Skeletal muscle satellite cell (primary cell): Measurements from ENCODE around the gene PANK4.

Experiments used
- H3K27me3 ChIP-seq: 2 replicates; pipeline ENCODE4 v1.7.0; 2013; ENCODE audit warnings: low read length; ENCODE audit not compliant: control insufficient read depth, insufficient read depth
- H3K36me3 ChIP-seq: 2 replicates; pipeline ENCODE4 v1.7.0; 2013; ENCODE audit warnings: mild to moderate bottlenecking, control low read depth, low read length; ENCODE audit not compliant: insufficient read depth
- H3K4me1 ChIP-seq: 2 replicates; pipeline ENCODE4 v1.7.0; 2013; ENCODE audit warnings: low read length; ENCODE audit not compliant: control insufficient read depth, insufficient read depth
- H3K4me2 ChIP-seq: 2 replicates; pipeline ENCODE4 v1.7.0; 2013; ENCODE audit warnings: mild to moderate bottlenecking, low read length
- H3K4me3 ChIP-seq: 2 replicates; pipeline ENCODE4 v1.7.0; 2013; ENCODE audit warnings: low read length
- H3K9ac ChIP-seq: 2 replicates; pipeline ENCODE4 v1.7.0; 2013; ENCODE audit warnings: mild to moderate bottlenecking, low read depth, low read length, moderate library complexity
- H3K9me3 ChIP-seq: replicated peaks from 2 replicates; pipeline ENCODE4 v1.7.0; 2013; ENCODE audit warnings: mild to moderate bottlenecking, control low read depth, low read length

The PANK4 gene

DNA sequence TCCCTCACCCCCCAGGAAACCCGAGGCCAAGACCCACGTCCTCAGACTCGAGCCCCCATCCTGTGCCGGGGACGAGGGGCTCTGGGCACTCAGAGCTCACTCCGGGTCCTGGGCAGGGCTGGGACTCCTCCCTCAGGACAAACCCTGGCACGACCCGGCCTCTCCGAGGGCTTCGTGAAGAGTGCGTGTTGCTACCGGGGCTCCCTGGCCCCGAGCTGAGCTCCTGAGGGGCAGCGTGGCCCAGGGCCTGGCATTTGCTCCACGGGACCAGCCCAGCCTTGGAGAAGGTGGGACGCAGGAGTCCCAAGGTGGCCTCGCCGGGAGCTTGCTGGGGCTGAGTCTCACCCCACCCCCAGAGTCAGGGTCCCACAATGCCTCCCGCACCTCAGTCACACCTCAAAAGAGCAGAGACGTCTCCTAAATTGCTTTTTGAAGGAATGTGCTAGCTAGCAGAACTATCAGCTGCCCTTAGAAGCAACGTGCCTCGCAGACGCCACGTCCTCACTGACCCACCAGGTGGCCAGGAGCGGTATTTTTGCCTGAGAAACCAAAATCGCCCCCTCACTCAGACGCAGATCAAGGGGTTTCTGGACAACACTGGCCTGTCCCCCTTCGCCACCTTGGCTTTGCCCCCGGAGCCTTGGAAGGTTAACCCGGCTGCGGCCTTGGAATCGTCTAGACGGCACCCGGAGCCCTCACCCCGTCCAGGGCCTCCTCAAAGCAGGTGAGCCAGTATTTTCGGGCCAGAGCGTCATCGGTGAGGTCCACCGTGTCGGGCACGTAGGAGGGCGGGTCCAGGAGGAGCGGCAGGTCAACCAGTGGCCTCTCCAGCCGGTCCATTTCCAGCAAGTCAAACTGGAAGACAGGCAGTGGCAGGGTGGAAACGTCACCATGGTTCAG, 11.3 kb downstream of the PANK4 start:
- Histone ChIP-seq H3K36me3 (peaks cover 65% of the 10 kb centered on the region), H3K9ac (no peak overlapping the region), H3K4me3 (no peak overlapping the region), H3K27me3 (no peaks in the 10 kb centered on the region), H3K9me3 (no peaks in the 10 kb centered on the region), H3K4me1 (no peaks in the 10 kb centered on the region), H3K4me2 (no peak overlapping the region)

DNA sequence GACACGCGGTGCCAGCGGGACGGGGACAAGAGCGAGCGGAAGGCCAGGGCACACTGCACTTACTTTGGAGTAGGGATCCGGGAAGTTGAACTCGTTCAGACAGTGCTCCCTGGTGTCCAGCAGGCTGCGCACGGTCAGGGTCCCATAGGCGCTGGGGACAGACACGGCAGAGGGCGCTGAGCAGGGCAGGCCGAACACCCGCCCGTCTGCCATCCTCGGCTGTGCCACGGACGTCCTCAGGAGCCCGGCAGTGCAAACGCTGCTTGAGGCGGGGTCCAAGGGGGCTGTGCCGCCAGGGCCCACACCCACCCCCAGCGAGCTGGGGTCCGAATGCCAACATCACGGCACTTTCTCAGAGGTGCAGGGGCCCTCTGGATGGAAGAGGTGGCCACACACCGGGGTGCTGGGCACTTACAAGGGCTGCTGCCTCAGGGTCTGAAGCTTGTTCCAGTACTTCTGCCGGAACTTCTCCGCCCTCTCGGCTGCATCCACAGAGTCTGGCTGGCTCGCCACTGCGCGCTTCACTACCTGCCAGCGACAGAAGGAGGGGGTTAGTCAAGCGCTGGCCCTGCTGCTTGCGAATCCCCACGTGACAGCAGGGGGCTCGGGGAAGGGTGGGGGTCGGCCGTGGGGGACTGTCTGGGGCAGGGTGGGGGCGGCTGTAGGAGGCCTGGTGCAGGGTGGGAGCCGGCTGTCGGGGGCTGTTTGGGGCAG, 12.3 kb downstream of the PANK4 start:
- no peak overlapping the region for H3K4me3 ChIP-seq
- H3K27me3 ChIP-seq: no peaks in the 10 kb centered on the region
- H3K36me3 ChIP-seq: peaks cover 66% of the 10 kb centered on the region
- no peaks in the 10 kb centered on the region for H3K4me1 ChIP-seq
- no peaks in the 10 kb centered on the region for H3K9me3 ChIP-seq
- H3K4me2 ChIP-seq: no peak overlapping the region
- H3K9ac ChIP-seq: no peak overlapping the region

DNA sequence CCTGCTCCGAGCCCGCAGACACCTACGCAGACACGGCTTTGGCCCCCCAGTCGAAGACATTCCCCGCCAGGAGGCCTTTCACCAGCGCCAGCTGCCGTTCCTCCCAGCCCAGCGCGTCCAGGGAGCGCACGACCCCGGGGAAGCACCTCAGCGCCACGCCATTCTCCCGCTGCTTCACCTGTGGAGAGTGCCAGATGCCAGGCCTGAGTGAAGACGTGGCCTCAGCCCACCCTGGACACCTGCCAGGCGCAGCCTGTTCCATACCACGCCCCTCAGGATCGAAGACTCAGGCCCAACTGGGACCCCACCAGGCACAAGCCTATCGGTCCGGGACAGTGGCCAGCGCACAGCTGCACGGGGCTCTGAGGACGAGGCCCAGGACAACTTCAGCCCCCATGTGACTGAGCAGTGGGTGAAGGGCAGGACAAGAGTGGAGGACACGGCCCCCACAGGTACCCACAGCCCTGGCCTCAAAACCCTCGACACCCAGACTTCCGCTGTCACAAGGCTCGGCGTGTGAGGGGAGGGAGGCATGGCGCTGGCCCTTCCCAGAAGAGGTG, 13.5 kb downstream of the PANK4 start:
- Histone ChIP-seq H3K4me2 (no peak overlapping the region), H3K9me3 (no peaks in the 10 kb centered on the region), H3K27me3 (no peaks in the 10 kb centered on the region), H3K4me3 (no peak overlapping the region), H3K36me3 (peaks cover 61% of the 10 kb centered on the region), H3K9ac (no peak overlapping the region), H3K4me1 (no peaks in the 10 kb centered on the region)

DNA sequence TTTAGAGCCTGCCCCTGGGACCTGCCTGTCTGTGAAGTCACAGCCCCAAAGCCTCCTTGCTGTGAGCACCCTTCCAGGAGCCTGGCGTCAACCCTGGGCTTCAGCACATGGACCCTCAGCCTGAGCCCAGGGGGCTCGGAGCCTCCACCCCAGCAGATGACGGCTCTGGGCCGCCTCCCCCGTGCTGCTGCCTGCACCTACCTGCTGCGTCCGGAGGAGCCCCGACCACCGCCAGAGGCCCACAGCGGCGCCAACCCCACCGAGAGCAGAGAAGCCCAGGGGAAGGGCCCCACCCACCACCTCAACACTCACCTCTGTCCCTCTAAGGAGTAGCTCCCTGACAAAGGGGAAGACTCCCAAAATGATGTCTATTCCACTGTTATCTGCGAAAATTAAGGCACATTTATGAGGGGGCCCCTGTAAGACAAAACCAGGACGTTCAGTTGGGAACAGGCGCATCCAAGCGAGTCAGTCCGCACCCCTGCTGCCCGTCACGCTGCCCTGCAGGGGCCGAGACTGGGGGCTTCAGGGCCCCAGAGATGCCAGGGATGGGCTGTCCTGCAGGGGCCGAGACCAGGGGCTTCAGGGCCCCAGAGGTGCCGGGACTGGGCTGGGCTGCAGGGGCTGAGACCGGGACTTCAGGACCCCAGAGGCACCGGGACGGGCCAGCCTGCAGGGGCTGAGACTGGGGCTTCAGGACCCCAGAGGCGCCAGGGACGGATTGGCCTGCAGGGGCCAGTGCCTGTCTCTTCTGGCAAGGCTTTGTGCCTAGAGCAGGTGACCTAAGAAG, 15.8 kb downstream of the PANK4 start:
- Histone ChIP-seq H3K9ac (no peak overlapping the region), H3K36me3 (peaks cover 48% of the 10 kb centered on the region), H3K4me3 (no peak overlapping the region), H3K4me1 (peaks cover 12% of the 10 kb centered on the region), H3K9me3 (no peaks in the 10 kb centered on the region), H3K4me2 (no peak overlapping the region), H3K27me3 (no peaks in the 10 kb centered on the region)

DNA sequence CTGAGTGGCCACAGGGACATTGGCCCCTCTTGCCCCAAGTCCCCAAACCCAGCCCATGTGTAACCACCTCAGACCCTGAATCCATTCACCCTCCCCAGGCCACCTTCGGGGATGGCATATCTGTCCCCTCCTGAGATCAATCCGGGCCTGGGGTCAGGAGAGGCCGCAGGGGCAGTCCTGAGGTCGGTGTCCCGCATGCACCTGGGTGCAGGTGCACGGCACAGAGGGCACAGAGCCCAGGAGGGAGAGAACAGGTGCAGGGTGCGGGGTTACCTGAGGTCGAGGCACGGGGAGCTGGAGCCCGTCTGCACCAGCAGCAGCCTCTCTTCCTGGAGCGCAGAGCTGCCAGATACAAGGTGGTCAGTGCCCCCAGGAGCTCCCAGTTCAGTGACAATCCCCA, 16.8 kb downstream of the PANK4 start:
- H3K4me1 ChIP-seq: peaks cover 16% of the 10 kb centered on the region
- no peak overlapping the region for H3K4me2 ChIP-seq
- H3K9ac ChIP-seq: no peak overlapping the region
- no peaks in the 10 kb centered on the region for H3K9me3 ChIP-seq
- H3K27me3 ChIP-seq: peaks cover 3% of the 10 kb centered on the region
- H3K4me3 ChIP-seq: no peak overlapping the region
- peaks cover 48% of the 10 kb centered on the region for H3K36me3 ChIP-seq

DNA sequence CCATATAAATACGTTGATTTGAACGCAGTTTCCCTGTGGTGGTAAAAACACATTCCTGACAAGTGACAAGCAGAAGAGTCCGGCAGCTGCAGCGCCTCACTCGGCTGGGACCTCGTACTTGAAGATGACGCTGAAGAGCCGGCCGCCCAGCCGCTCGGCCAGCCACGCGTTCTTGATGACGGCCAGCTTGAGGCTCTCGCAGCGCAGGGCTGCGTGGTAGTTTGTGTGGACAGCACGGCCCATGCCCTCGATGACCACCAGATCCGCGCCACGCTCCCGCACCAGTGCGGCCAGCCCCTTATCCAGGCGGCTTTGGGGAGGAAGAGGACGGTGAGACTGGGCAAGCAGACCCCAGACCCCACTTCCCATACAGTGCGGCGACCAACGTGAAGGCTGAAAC, 17.6 kb downstream of the PANK4 start:
- Histone ChIP-seq H3K4me2 (no peak overlapping the region), H3K27me3 (peaks cover 11% of the 10 kb centered on the region), H3K9ac (no peak overlapping the region), H3K4me3 (no peak overlapping the region), H3K36me3 (peaks cover 42% of the 10 kb centered on the region), H3K4me1 (peaks cover 21% of the 10 kb centered on the region), H3K9me3 (no peaks in the 10 kb centered on the region)

DNA sequence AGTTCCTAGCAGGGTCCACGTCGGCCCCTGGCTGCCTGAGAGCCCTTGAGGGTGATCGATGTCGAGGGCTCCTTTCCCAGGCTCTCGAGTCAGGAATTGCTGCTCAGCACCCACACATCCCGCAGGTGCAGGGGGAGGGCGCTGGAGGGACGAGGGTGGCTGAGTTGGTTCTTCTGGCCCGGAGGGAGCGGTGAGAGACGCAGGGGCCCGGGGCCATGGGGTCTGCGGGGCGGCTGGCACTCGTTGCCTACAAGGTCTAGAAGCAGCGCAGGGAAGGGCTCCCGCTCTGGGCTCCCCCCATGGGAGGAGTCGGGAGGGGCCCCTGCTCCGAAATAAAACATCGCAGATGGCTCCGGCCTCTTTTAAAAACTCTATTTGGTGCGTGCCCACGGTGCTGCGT, 18.2 kb downstream of the PANK4 start:
- Histone ChIP-seq H3K27me3 (peaks cover 11% of the 10 kb centered on the region), H3K9me3 (no peaks in the 10 kb centered on the region), H3K36me3 (peaks cover 40% of the 10 kb centered on the region), H3K9ac (no peak overlapping the region), H3K4me3 (no peak overlapping the region), H3K4me1 (peaks cover 21% of the 10 kb centered on the region), H3K4me2 (no peak overlapping the region)

DNA sequence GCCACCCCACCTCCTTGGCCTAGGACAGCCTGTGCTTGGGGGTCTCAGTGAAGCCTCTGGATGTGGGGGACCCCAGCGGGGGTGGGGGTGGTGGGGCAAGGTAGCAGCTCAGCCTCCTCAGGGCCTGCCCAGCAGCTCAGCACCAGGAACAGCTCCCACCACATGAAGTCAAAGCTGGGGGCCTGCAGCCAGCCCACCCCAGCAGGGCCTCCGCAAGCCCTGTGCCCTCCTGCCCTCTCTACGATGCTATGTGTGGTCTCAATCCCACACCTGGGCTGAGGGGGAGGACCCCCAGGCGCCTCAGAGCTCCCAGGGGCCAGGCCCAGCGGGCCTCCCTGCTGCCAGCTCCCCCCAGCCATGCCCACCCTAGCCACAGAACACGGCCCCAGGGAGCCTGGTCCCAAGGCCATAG, 18.6 kb downstream of the PANK4 start:
- Histone ChIP-seq H3K27me3 (peaks cover 11% of the 10 kb centered on the region), H3K4me2 (no peak overlapping the region), H3K4me1 (peaks cover 21% of the 10 kb centered on the region), H3K9me3 (no peaks in the 10 kb centered on the region), H3K36me3 (peaks cover 40% of the 10 kb centered on the region), H3K4me3 (no peak overlapping the region), H3K9ac (no peak overlapping the region)

DNA sequence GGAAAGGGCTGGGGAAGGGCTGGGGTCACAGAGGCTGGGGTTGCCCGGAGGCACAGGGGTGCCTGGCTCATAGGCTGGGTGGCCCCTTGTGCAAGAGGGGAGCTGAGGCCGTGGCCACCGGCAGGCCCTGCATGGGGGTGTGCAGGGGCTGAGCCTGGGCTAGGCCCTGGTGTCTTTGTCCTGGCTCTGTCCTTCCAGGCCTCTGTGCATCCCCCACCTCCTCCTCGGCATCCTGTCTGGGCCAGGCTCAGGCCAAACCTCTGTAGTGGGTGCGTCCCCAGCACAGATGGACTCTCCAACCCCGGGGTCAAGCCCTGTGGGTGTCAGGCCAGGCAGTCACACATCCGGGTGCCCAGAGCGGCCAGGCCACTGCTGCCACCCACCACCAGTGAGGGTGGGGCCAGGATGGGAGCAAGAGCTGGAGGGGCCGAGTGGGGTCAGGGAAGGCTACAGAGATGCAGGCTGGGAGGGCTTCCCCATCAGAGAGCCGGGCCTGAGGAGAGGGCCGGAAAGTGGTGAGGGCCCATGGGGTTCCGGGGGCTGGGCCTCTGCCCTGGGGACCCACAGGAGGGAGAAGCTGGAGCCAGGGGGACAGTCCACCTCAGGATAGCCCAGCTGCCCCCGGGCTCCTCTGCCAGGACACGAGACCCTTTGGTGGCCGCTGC, 19.4 kb downstream of the PANK4 start:
- H3K4me3 ChIP-seq: no peak overlapping the region
- peaks cover 11% of the 10 kb centered on the region for H3K27me3 ChIP-seq
- H3K4me1 ChIP-seq: peaks cover 21% of the 10 kb centered on the region
- no peaks in the 10 kb centered on the region for H3K9me3 ChIP-seq
- H3K4me2 ChIP-seq: no peak overlapping the region
- peaks cover 36% of the 10 kb centered on the region for H3K36me3 ChIP-seq
- H3K9ac ChIP-seq: no peak overlapping the region

DNA sequence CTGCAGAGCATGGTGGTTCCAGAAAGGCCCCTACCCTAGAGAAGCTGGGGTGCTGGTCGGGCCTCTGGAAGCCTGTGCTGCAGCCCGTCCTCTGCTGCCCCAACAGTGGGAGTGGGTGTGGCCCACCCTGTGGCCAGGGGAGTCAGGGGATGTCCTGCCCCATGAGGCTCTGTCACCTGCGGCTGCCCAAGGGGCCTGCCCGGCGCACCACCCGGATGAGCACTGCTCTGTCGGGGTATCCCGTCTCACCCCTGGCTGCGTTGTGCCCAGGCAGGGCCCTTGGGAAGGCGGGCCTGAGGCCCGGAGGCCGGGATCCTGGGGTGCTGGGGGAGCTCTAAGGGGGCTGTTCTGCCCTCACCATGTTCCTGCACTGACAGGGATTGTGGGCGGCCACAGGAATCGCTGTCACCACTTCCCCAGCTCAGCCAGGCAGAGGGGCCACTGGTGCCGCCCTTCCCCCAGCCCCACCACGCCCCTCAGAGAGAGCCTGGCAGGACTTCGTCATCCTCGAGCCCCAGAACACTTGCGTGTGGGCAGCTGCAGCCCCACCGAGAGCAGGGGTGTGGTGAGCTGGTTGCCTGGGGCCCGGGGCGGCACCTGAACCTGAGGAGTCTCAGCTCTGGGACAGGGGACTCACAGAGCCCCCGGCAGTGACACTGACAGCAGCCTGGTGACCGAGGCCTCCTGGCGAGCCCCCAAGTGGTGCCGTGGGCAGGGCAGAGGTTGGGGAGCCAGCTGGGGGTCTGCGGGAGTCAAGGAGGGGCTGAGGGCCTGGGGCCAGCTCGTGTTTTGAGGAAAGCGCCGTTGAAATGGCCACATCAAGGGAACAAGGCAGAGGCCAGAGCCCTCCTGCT, 20.2 kb downstream of the PANK4 start:
- peaks cover 23% of the 10 kb centered on the region for H3K4me1 ChIP-seq
- H3K27me3 ChIP-seq: peaks cover 11% of the 10 kb centered on the region
- no peak overlapping the region for H3K4me2 ChIP-seq
- H3K36me3 ChIP-seq: peaks cover 28% of the 10 kb centered on the region
- no peaks in the 10 kb centered on the region for H3K9me3 ChIP-seq
- H3K4me3 ChIP-seq: no peak overlapping the region
- no peak overlapping the region for H3K9ac ChIP-seq
